Pulmonary artery endothelial cell (primary cell): ENCODE results near the gene ATP8A1. TPM values are rescaled to one million over a fixed set of nuclear protein-coding genes. Genes with fewer than 3 reads are reported as not detected.
"Not testable (repeated sequence)": the region's sequence is repeated elsewhere in the genome, so short reads cannot be mapped to it uniquely, and the experiment has no call there.

Source experiments
- DNase-seq: peaks from one replicate; pipeline ENCODE4 v3.0.0-alpha.2; 2011; ENCODE audit warnings: low read depth, low spot score
- total RNA-seq: library from RNA; depleted of rRNA; stranded (reverse); fragments of >200 nt; gene quantifications from 2 replicates; pipeline ENCODE4 v1.2.3, GENCODE V29; 2014

ATP8A1 gene
- total RNA-seq, 1 donor from 2014 or later, result 6.5 TPM

DNA sequence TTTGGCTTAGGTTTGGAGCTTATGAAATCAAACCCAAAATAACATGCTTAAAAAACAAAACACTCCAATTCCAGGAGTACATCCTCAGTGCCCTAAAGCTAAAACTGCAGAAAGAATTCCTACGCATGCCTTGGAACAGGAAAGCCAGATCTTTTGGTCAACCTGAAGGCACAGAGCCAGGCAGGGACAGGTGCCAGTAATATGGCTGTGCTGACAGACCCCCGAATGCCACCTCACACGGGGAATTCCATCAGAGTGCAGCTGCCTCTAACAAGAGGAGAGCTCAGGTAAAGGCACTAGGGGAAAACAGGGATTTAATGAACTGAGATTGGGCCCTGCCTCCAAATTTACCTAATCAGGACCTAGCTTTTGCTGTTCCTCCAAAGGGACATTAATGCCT lies 182.5 kb downstream of the ATP8A1 start:
- no peak for DNase-seq

DNA sequence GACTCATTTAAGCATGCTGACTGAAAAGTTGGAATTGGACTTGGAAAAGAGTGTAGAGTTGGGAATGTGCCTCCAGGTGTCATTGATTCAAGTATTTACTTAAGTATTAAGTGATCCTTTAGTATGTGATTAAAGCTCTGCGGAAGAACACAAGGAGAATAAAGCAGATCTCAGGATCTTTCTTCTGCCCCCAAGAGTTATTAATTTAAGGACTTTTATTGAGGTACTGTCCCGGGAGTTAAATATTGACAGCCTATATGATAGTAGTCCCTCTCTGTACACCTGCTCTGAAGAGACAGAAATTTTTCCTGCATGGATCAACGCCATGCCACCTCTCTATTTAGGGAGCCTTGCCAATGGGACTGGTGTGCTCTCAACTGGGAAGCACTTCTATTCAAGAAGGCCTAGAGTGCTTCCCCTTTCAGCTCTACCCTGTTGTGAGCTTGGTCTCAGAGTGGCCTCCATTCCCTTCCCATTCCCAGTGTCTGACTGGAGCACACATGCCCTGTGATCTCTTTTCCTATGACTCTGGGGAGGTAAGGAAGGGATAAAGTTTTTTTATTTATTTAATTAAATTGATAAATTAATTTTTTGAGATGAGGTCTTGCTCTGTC lies 183.7 kb downstream of the ATP8A1 start:
- DNase-seq, result no peak

GRCh38 chr4:42471896-42472295 lies 185.0 kb downstream of the ATP8A1 start:
- no peak for DNase-seq

DNA sequence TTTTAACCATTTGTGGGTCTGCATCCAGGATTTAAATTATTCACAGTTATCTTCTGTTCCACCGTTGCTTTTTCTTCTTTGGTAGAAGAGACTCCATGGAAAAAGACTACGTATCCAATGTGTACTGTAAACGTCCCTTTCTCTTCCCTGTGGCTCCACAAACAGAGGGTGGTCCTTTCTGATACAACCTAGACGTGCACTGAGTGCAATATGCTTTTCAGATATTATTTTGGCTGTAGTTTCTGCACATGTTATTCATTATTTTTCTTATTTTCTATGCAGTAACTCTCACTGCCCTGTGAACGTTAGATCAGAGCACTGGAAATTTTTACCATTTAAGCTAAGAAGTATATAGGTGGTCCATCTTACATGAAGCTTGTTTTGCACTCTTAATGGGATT lies 186.9 kb downstream of the ATP8A1 start:
- no peak for DNase-seq

- not testable (repeated sequence) for DNase-seq
Observed at GRCh38 chr4:42467777-42468176, 189.1 kb downstream of the ATP8A1 start.

- DNase-seq, result no peak
Observed at GRCh38 chr4:42466273-42466844, 190.5 kb downstream of the ATP8A1 start.

GRCh38 chr4:42464550-42465094 lies 192.3 kb downstream of the ATP8A1 start:
- DNase-seq, result no peak

DNA sequence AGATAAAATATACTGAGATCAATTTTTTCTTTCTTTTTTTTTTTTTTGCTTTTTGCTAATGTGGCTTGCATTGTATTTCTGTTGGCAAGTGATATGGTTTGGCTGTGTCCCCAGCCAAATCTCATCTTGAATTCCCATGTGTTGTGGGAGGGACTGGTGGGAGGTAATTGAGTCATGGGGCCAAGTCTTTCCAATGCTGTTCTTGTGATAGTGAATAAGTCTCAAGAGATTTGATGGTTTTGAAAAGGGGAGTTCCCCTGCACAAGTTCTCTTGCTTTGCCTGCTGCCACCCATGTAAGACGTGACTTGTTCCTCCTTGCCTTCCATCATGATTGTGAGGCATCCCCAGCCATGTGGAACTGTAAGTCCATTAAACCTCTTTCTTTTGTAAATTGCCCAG lies 195.7 kb downstream of the ATP8A1 start:
- DNase-seq, result not testable (repeated sequence)

- DNase-seq, result no peak
Observed at GRCh38 chr4:42460043-42460442, 196.9 kb downstream of the ATP8A1 start.

GRCh38 chr4:42458657-42459056 lies 198.2 kb downstream of the ATP8A1 start:
- DNase-seq, result no peak

DNA sequence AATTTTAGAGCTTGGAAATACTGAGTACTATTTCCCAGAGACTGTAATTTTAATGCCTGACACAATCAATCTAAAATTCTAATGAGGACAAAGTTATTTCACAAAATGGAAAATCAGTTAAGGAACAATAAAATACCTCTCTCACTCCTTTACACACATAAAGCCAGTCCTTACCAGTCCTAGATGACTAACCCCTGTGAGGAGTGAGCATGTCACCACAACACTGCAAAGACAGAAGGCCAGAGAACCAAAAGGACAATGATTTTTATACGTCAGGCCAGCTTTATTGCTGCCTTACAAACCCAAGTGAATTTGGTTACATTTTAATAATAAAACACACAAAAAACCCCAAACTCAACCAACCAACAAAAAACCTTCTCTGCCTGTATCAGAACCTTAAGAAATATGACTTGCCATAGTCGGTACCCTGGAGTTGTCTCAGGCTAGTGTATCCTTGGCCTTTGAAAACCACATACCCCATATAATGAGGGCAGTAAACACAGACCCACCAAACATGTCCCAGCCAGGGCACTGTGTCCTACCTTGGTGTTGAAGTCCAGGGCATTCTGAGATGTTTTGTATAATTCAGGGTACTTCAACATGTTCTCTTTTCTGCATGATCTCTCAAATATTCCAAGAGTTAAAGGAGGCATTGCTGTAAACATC lies 202.0 kb downstream of the ATP8A1 start:
- no peak for DNase-seq

DNA sequence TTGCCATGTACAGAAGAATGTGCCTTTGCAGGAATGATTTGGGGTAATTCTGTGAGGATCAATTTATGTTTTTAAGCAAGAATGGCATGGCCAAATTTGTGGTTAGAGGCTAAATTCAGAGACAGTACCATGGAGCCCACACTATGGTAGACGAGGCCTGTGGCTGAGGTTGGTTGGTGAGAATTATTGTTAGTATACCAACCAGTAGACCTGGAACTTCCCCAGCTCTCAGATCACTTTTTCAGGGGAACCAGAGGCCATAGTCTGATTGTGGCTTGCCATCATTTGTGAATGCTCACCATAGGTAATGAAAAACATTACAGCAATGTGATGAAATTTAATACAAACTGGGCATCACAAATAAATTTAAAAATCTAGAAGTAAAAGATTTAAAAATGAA lies 203.3 kb downstream of the ATP8A1 start:
- no peak for DNase-seq

DNA sequence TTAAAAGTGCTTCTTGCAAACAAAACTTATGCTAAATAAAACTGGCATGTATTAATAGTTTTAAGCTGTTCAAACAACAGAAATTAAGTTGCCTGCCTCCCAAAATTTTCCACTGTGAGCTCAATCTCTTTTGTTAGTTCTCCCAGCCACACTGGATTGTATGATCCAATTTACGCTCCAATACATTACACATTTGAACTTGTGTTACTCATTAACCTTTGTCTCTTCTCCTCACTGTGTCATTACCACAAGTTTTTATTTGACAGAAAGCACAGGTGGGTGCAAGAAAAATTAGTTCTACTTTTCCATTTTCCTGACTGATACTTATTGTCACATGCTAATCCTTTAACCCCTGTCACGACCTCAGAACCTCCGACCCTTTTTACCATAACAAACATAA lies 204.1 kb downstream of the ATP8A1 start:
- no peak for DNase-seq

DNA sequence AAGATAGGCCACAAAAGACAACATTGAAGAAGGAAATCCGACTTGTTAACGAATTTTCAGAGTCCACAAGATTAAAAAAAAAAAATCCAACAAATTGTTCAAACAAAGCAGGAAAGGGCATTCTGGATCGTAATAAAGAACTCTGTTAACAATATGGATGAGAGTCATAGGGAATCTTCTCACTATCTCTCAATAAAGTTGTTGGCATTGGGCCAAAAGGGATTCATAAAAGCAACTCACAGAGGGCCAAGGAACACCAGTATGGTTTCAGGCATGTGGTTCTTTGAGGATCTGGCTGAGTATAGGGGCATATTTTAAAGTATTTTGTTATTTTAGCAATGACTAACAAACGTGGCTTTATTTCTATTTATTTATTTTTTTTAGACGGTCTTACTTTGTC lies 210.1 kb downstream of the ATP8A1 start:
- no peak for DNase-seq

GRCh38 chr4:42445038-42445437 lies 211.9 kb downstream of the ATP8A1 start:
- no peak for DNase-seq

DNA sequence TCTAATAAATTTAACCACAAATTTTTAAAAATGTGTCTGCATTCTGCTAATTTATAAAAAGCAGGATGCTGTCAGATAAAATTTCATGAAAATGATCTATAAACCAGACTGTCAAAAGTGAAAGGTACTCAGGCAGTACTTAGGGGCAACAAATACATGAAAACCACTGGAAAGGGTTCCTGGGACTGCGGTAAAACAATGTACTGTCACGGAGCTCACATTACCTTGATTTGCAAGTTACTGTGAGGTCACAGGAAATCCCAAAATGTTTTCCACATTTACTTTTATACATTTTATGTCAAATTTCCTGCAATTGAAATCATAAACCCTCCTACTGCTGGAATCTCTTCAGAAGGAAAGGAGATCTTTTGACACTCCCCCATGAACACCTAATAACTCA lies 214.3 kb downstream of the ATP8A1 start:
- no peak for DNase-seq

- DNase-seq, result no peak
Observed at GRCh38 chr4:42440083-42440482, 216.8 kb downstream of the ATP8A1 start.

DNA sequence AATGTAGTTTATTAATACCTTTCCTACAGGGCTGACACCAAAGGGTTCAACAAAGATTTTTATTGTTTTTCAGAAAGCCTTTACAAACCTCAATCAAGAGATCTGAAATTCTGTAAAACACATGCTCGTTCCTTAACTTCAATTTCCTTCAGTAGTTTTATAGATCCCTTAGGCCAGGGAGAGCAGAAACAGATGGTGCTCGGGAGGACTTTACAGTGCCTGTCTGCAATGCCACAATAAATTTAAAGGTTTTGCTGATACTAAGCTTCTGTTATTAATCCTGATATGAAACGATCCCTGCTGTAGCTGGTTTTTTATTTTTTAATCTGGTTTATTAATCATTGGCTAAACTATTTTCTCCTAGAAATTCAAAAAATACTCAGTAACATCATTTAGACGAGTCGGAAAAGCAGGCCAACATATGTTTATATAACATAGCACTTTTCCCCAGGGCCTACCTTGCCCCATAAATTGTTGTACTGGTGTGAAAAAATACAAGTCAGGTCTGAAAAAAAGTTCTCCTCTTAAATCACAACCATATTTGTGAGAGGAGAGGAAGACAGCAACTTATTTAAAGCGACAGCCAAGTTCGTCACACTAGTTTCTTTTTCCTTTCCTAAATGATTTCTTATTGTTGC lies 219.9 kb downstream of the ATP8A1 start:
- no peak for DNase-seq

- DNase-seq, result no peak
Observed at GRCh38 chr4:42428036-42428435, 228.9 kb downstream of the ATP8A1 start.

DNA sequence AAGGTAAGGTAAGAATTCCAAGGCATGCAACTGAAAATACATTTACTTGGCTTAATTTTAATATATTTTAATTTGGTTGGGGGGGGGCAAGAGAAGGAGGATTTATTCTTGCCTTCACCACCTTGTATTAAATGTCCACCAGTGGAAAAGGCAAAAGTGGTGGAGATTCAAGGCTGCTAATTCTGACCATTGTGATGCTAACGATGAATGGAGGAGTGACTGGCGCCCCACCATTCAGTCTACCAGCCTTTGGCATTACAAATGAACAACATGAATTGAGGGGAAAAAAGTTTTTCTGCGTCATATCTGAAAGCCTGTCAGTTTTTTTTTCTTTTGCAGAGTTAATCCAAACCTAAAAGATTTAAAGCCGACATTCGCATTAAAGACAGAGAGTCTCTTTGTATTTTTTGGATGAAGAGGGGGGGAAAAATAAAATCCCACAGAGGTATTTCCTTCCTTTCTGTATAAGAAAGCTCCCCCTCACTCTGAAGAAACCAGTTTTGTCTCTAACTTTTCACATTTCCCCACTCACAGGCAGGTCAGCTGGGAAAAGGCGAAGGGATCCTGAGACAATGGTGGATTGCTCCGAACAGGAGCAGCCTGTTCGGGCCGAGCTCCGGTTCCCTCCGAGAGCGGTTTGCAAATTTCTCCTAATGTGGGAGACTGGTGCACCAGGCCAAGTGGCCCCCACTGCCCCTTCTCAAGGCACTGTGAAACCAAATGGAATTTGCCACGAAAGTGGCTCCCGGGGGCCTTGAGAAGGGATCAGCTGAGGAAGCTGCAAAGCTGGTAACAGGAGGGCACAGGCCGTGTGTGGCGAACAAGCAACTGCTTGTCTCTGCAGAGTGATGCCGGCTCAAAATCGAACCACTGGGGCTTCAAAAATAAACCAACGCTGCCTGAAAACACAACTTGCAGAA lies 231.5 kb downstream of the ATP8A1 start:
- DNase-seq, result no peak

DNA sequence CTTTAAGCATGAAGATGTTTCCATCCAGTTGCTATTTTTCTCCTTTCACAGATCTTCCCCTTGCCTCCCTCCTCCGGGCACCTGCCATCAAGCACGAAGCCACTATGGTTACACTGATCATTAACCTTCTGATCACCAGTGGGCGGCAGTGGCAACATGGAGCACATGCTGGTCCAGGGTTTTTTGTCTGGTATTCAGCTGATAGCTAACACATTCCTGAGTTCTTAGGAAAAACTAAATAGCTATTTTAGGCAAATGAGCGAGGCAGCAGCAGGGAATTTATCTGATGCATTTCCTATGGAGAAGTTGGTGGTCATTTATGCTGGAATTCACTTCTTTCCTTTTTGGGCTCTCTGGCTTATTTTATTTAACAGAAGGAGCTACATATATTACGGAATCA lies 236.8 kb downstream of the ATP8A1 start:
- no peak for DNase-seq
